Measurements from ENCODE around the gene SFXN3. TPM values are rescaled to one million over a fixed set of nuclear protein-coding genes. Genes with fewer than 3 reads are reported as not detected.

SFXN3 gene
- total and polyA plus RNA-seq, 2 of the 13 experiments (the other 11 are each of a cell fraction or from before 2014, with no cell fraction given), result 16.8 to 71.5 TPM

GRCh38 chr10:100998991-100999741 is 31.9 kb upstream of the SFXN3 start (continued):
- TF ChIP-seq ZNF407 (CRISPR knock-in tag; IDR thresholded peaks at IDR 0.05; ENCODE audit: not compliant biosample characterization) (peak; percentile 67), ZBTB2 (CRISPR knock-in tag; IDR thresholded peaks at IDR 0.05; ENCODE audit: low read depth) (no peak; the same call in 1 of the 2 replicates), TRAFD1 (CRISPR knock-in tag; IDR thresholded peaks at IDR 0.05; ENCODE audit: borderline replicate concordance) (no peak), U2AF1 (optimal IDR thresholded peaks at IDR 0.05; ENCODE audit: low read depth, low read length) (no peak), PLSCR1 (CRISPR knock-in tag; IDR thresholded peaks at IDR 0.05; ENCODE audit: borderline replicate concordance) (no peak), ARID4A (CRISPR knock-in tag; IDR thresholded peaks at IDR 0.05; ENCODE audit: borderline replicate concordance) (peak; percentile 83), TFDP2 (CRISPR knock-in tag; IDR thresholded peaks at IDR 0.05) (peak; percentile 75), ZFY (CRISPR knock-in tag; IDR thresholded peaks at IDR 0.05) (peak; percentile 72)
